Sigmoid colon (tissue), 4 donors: Measurements from ENCODE around the gene RUNX2.

Source experiments
- CTCF ChIP-seq, 4 experiments: fragments of 450-650 bp in 3 of 4; fragments of 200-600 bp in 1 of 4; IDR thresholded peaks; one replicate each; pipeline ENCODE4 v1.5.1; 2016 to 2019; ENCODE audit warnings: antibody characterized with exemption in 4 of 4, mild to moderate bottlenecking in 3 of 4, moderate library complexity in 2 of 4
- EP300 ChIP-seq, 4 donors: sonication (generic); formaldehyde crosslinking; IDR thresholded peaks; one replicate each; pipeline ENCODE4 v1.6.1; 2017; ENCODE audit warnings: antibody characterized with exemption in 4 of 4
- POLR2A ChIP-seq, 2 donors: fragments of 450-650 bp; IDR thresholded peaks; one replicate each; pipeline ENCODE4 v1.6.1; 2016; ENCODE audit warnings: antibody characterized with exemption in 2 of 2, mild to moderate bottlenecking in 2 of 2, moderate library complexity in 2 of 2
- POLR2AphosphoS5 ChIP-seq, 4 donors: sonication (generic); formaldehyde crosslinking; IDR thresholded peaks; one replicate each; pipeline ENCODE4 v1.6.1; 2017; ENCODE audit warnings: antibody characterized with exemption in 4 of 4

- no peak for TF ChIP-seq POLR2AphosphoS5 (IDR thresholded peaks at IDR 0.05)
- no peak for TF ChIP-seq POLR2A (IDR thresholded peaks at IDR 0.05)
- TF ChIP-seq CTCF (IDR thresholded peaks at IDR 0.05) = no peak
- no peak for TF ChIP-seq EP300 (IDR thresholded peaks at IDR 0.05)
Observed at GRCh38 chr6:45642331-45643125, 314.4 kb downstream of the RUNX2 start.
